Transverse colon (tissue), 4 donors: ENCODE results near the gene CD320. TPM values are rescaled to one million over a fixed set of nuclear protein-coding genes. Genes with fewer than 3 reads are reported as not detected.
"Not testable (repeated sequence)": the region's sequence is repeated elsewhere in the genome, so short reads cannot be mapped to it uniquely, and the experiment has no call there.

ENCODE experiments used
- DNase-seq: peaks from one replicate; pipeline ENCODE4 v3.0.0-alpha.2; 2019
- H3K27ac ChIP-seq, 4 donors: fragments of 200-600 bp; sonication (generic); 2 replicates each; pipeline ENCODE4 v1.5.1; 2016 to 2018; ENCODE audit warnings: inconsistent platforms in 4 of 4
- H3K27me3 ChIP-seq: fragments of 200-600 bp; sonication (generic); 2 replicates; pipeline ENCODE4 v1.5.1; 2017; ENCODE audit warnings: inconsistent platforms
- H3K36me3 ChIP-seq, 4 donors: fragments of 200-600 bp; sonication (generic); 2 replicates each; pipeline ENCODE4 v1.5.1; 2017 to 2019; ENCODE audit warnings: inconsistent platforms in 4 of 4
- H3K4me1 ChIP-seq, 4 donors: fragments of 200-600 bp; sonication (generic); 2 replicates each; pipeline ENCODE4 v1.5.1; 2017 to 2020; ENCODE audit warnings: inconsistent platforms in 4 of 4
- H3K4me3 ChIP-seq, 4 donors: fragments of 200-600 bp; sonication (generic); 1 replicate in 1 of 4; 2 replicates in 3 of 4; pipeline versions ENCODE4 v1.5.1 to v1.6.1; 2017 to 2019; ENCODE audit warnings: inconsistent platforms in 4 of 4
- H3K9me3 ChIP-seq, 2 donors: fragments of 200-600 bp; sonication (generic); 2 replicates each; pipeline ENCODE4 v1.5.1; 2017 to 2019; ENCODE audit warnings: inconsistent platforms in 2 of 2
- CTCF ChIP-seq, 5 experiments: fragments of 200-600 bp in 3 of 5; fragments of 450-650 bp in 2 of 5; sonication (generic) in 3 of 5; IDR thresholded peaks; 1 replicate in 2 of 5; 2 replicates in 3 of 5; pipeline ENCODE4 v1.5.1; 2016 to 2017; ENCODE audit warnings: antibody characterized with exemption in 5 of 5, inconsistent platforms in 3 of 5, mild to moderate bottlenecking in 2 of 5, moderate library complexity in 1 of 5
- EP300 ChIP-seq: sonication (generic); formaldehyde crosslinking; IDR thresholded peaks from one replicate; pipeline ENCODE4 v1.6.1; 2017; ENCODE audit warnings: antibody characterized with exemption, low read depth
- POLR2A ChIP-seq: fragments of 450-650 bp; IDR thresholded peaks from one replicate; pipeline ENCODE4 v1.6.1; 2016; ENCODE audit warnings: antibody characterized with exemption, mild to moderate bottlenecking, moderate library complexity
- POLR2AphosphoS5 ChIP-seq, 3 donors: sonication (generic); formaldehyde crosslinking; IDR thresholded peaks; one replicate each; pipeline ENCODE4 v1.6.1; 2016; ENCODE audit warnings: antibody characterized with exemption in 3 of 3
- WGBS, 2 donors: methylation state at CpG; one replicate each; pipeline ENCODE4 v1.1.5; 2018; ENCODE audit warnings: low coverage in 1 of 2; 5-methylcytosine and 5-hydroxymethylcytosine counted together
- in situ Hi-C, 4 donors: fragments of 200-750 bp; cut with MboI; loops; one replicate each; pipeline versions ENCODE4 v1.15.0 to v1.15.1; 2017; ENCODE audit warnings: low sequenced_read_pairs in 3 of 4, low pct_ligation_motif_present in 1 of 4, low pct_unique_long_range_greater_than_20kb in 1 of 4
- intact Hi-C: fragments of 100-400 bp; cut with DNase I; formaldehyde crosslinking; loops from one replicate; pipeline ENCODE4 v1.15.1; 2023; ENCODE audit warnings: low total_unique reads
- total RNA-seq, 4 donors: library from RNA; depleted of rRNA; stranded (reverse); fragments of >200 nt; gene quantifications; one replicate each; pipeline ENCODE4 v1.1.0, GENCODE V29; 2016

CD320 gene
- total RNA-seq, 4 donors from 2014 or later: 9.4 to 73.2 (median 41.0) TPM

- H3K36me3 ChIP-seq: no peaks in the 10 kb centered on the region
- in situ Hi-C loops: no loop called here
- no peak for DNase-seq
- peaks cover 0 to 11% (median 6%) of the 10 kb centered on the region in 4 donors for H3K4me1 ChIP-seq
- H3K9me3 ChIP-seq: no peaks in the 10 kb centered on the region
- WGBS, 2 donors: 49 to 60% methylated on average over 2 to 14 of the region's 14 CpGs
- TF ChIP-seq POLR2A: no peak
- no peak for TF ChIP-seq CTCF (IDR thresholded peaks at IDR 0.05)
- no peak for TF ChIP-seq POLR2AphosphoS5 (IDR thresholded peaks at IDR 0.05)
- no peak for TF ChIP-seq EP300
- H3K27ac ChIP-seq: peak overlapping the region in 2 of 4 donors; percentile 53 to 58
- peaks cover 63% of the 10 kb centered on the region for H3K27me3 ChIP-seq
- H3K4me3 ChIP-seq: peak overlapping the region in 1 of 4 donors; percentile 42
- intact Hi-C loops: no loop called here
Observed at GRCh38 chr19:8342316-8342683, 34.1 kb upstream of the CD320 start.

GRCh38 chr19:8341504-8341903 lies 33.3 kb upstream of the CD320 start:
- intact Hi-C loops: not testable (repeated sequence)

GRCh38 chr19:8340341-8341096 lies 32.4 kb upstream of the CD320 start:
- peak; percentile 30 for DNase-seq
- peaks cover 80% of the 10 kb centered on the region for H3K27me3 ChIP-seq
- intact Hi-C loops: no loop called here
- TF ChIP-seq POLR2A (no peak), POLR2AphosphoS5 (IDR thresholded peaks at IDR 0.05) (peak; percentile 42 to 47 (median 44)), EP300 (peak; percentile 28), CTCF (IDR thresholded peaks at IDR 0.05) (peak in 2 of 5 experiments; percentile 7 to 15)
- 17% methylated on average over 15 of the region's 15 CpGs; no CpG with 5 or more reads in 1 of the 2 donors for WGBS, 2 donors
- in situ Hi-C loops: no loop called here
- H3K4me1 ChIP-seq: peaks cover 0 to 14% (median 9%) of the 10 kb centered on the region in 4 donors
- no peak overlapping the region for H3K4me3 ChIP-seq
- no peaks in the 10 kb centered on the region for H3K9me3 ChIP-seq
- H3K36me3 ChIP-seq: no peaks in the 10 kb centered on the region
- H3K27ac ChIP-seq: peak overlapping the region in 2 of 4 donors; percentile 37 to 53

More at GRCh38 chr19:8341504-8341903, 33.3 kb upstream of the CD320 start:
- DNase-seq, H3K4me3 ChIP-seq, H3K36me3 ChIP-seq, H3K9me3 ChIP-seq, in situ Hi-C loops: not testable (repeated sequence)
- H3K27me3 ChIP-seq: peaks cover 71% of the 10 kb centered on the region
- 87% methylated on average over 4 of the region's 4 CpGs; no CpG with 5 or more reads in 1 of the 2 donors for WGBS, 2 donors
- peaks cover 0 to 11% (median 6%) of the 10 kb centered on the region in 4 donors for H3K4me1 ChIP-seq
- H3K27ac ChIP-seq: peak overlapping the region in 3 of 4 donors; percentile 6 to 53 (median 21)

- intact Hi-C loops: no loop called here
- Histone ChIP-seq H3K9me3 (no peaks in the 10 kb centered on the region), H3K4me1 (peaks cover 1 to 24% (median 19%) of the 10 kb centered on the region in 4 donors), H3K4me3 (no peak overlapping the region), H3K36me3 (no peaks in the 10 kb centered on the region), H3K27me3 (peaks cover 80% of the 10 kb centered on the region), H3K27ac (no peak overlapping the region)
- WGBS, 2 donors: 80 to 100% methylated on average over 2 to 6 of the region's 6 CpGs
- in situ Hi-C loops: no loop called here
- TF ChIP-seq POLR2A: no peak
- no peak for DNase-seq
Observed at GRCh38 chr19:8338835-8339234, 30.7 kb upstream of the CD320 start.

- Histone ChIP-seq H3K4me3 (no peak overlapping the region), H3K36me3 (no peaks in the 10 kb centered on the region), H3K9me3 (no peaks in the 10 kb centered on the region), H3K4me1 (peaks cover 4 to 28% (median 19%) of the 10 kb centered on the region in 4 donors), H3K27me3 (peaks cover 80% of the 10 kb centered on the region), H3K27ac (no peak overlapping the region)
- in situ Hi-C loops (no loop called here), intact Hi-C loops (no loop called here)
- no peak for TF ChIP-seq POLR2A
- TF ChIP-seq EP300: no peak
- TF ChIP-seq POLR2AphosphoS5 (IDR thresholded peaks at IDR 0.05): no peak
- no peak for TF ChIP-seq CTCF (IDR thresholded peaks at IDR 0.05)
- 45 to 60% methylated on average over 1 to 7 of the region's 7 CpGs for WGBS, 2 donors
- DNase-seq: peak; percentile 13
Observed at GRCh38 chr19:8337728-8338127, 29.6 kb upstream of the CD320 start.
